ENCODE results near the gene ETV2. TPM values are rescaled to one million over a fixed set of nuclear protein-coding genes. Genes with fewer than 3 reads are reported as not detected.

ETV2 gene
- 1 to 10 TPM; 1.0 to 1.2 TPM for total RNA-seq

GRCh38 chr19:35641515-35642151, at the start of gene ETV2:
Gene ETV2 (plus strand): TSS chr19:35641745. CDS start chr19:35642461, 716 bp downstream.

GRCh38 chr19:35612559-35613321, 28.8 kb upstream of the ETV2 start, which contains the start of gene HAUS5:
Gene HAUS5 (plus strand): TSS chr19:35612735. CDS start chr19:35612795, 60 bp downstream.

GRCh38 chr19:35628565-35629331, 12.8 kb upstream of the ETV2 start, which contains the start of gene RBM42:
Gene RBM42 (plus strand): TSS chr19:35629036. CDS start chr19:35629154, 118 bp downstream.

GRCh38 chr19:35648017-35648961, 6.7 kb downstream of the ETV2 start, which contains the start of gene COX6B1:
Gene COX6B1 (plus strand): TSS chr19:35648323. CDS start chr19:35651244, 2,921 bp downstream.

GRCh38 chr19:35666251-35666913, 24.8 kb downstream of the ETV2 start, which contains the start of gene UPK1A:
Gene UPK1A (plus strand): TSS chr19:35666517. CDS start chr19:35666813, 296 bp downstream.

Other genes starting within 250 kb of the ETV2 start
- not detected for gene FFAR2, start 193.5 kb upstream of the ETV2 start, total RNA-seq
- gene KRTDAP, start 151.3 kb upstream of the ETV2 start, total RNA-seq, result not detected
- gene DMKN, start 128.1 kb upstream of the ETV2 start, total RNA-seq, result not detected
- not detected for gene SBSN, start 113.4 kb upstream of the ETV2 start, total RNA-seq
- not detected for gene GAPDHS, start 108.3 kb upstream of the ETV2 start, total RNA-seq
- 10 to 100 TPM; 46.0 to 46.8 TPM for gene TMEM147, start 96.1 kb upstream of the ETV2 start, total RNA-seq
- not detected for gene ATP4A, start 78.1 kb upstream of the ETV2 start, total RNA-seq
- not detected for gene PMIS2, start 55.6 kb upstream of the ETV2 start, total RNA-seq
- 10 to 100 TPM; 41.8 to 48.0 TPM for gene HAUS5, start 29.0 kb upstream of the ETV2 start, total RNA-seq
- 10 to 100 TPM; 86.6 to 89.2 TPM for gene RBM42, start 12.7 kb upstream of the ETV2 start, total RNA-seq
- gene COX6B1, start 6.6 kb downstream of the ETV2 start, total RNA-seq, result 100 to 1,000 TPM; 440 to 457 TPM
- 1 to 10 TPM; 1.4 to 1.6 TPM for gene UPK1A, start 24.8 kb downstream of the ETV2 start, total RNA-seq
- 10 to 100 TPM; 15.2 to 16.2 TPM for gene ZBTB32, start 62.8 kb downstream of the ETV2 start, total RNA-seq
- 10 to 100 TPM; 57.3 to 59.9 TPM for gene KMT2B, start 76.3 kb downstream of the ETV2 start, total RNA-seq
- 10 to 100 TPM; 60.3 to 60.9 TPM for gene IGFLR1, start 100.7 kb downstream of the ETV2 start, total RNA-seq
- 10 to 100 TPM; 40.0 to 42.6 TPM for gene U2AF1L4, start 103.7 kb downstream of the ETV2 start, total RNA-seq
- 10 to 100 TPM; 43.7 to 44.7 TPM for gene PSENEN, start 103.9 kb downstream of the ETV2 start, total RNA-seq
- 10 to 100 TPM; 10.6 to 13.0 TPM for gene LIN37, start 106.8 kb downstream of the ETV2 start, total RNA-seq
- not detected for gene HSPB6, start 115.3 kb downstream of the ETV2 start, total RNA-seq
- 10 to 100 TPM; 50.4 to 51.2 TPM for gene PROSER3, start 116.4 kb downstream of the ETV2 start, total RNA-seq
- gene ARHGAP33, start 133.8 kb downstream of the ETV2 start, total RNA-seq, result 10 to 100 TPM; 57.0 to 75.7 TPM
- gene PRODH2, start 171.1 kb downstream of the ETV2 start, total RNA-seq, result not detected
- not detected for gene NPHS1, start 210.8 kb downstream of the ETV2 start, total RNA-seq
- under 1 TPM; 0.30 to 0.63 TPM for gene KIRREL2, start 215.2 kb downstream of the ETV2 start, total RNA-seq
- gene APLP1, start 226.8 kb downstream of the ETV2 start, total RNA-seq, result 1 to 10 TPM in 1 of 2 experiments, under 1 TPM in 1; 0.30 to 1.2 TPM

All from activated naive CD4-positive, alpha-beta T cell treated with anti-CD3 and anti-CD28 coated beads, Interleukin-2, amount 10 ng/mL, durations not matched to agents 5 hours and 36 hours (primary cell).